HepG2 (cell line): ENCODE data around the gene SPATC1L. TPM values are rescaled to one million over a fixed set of nuclear protein-coding genes. Genes with fewer than 3 reads are reported as not detected.

Experiments
- MAX ChIP-seq: IDR thresholded peaks from 2 replicates; pipeline ENCODE4 v1.6.1; 2012; ENCODE audit warnings: inconsistent platforms
- PRMT3 ChIP-seq: sonication (generic); formaldehyde crosslinking; IDR thresholded peaks from 2 replicates; pipeline ENCODE4 v1.8.1; 2022; ENCODE audit warnings: low read depth, mild to moderate bottlenecking, moderate library complexity, missing genetic modification reagents, borderline replicate concordance
- PTBP1 ChIP-seq: fragments of 200-400 bp; formaldehyde crosslinking; IDR thresholded peaks from 2 replicates; pipeline ENCODE4 v1.6.1; 2018; ENCODE audit warnings: low read length, low read depth; ENCODE audit not compliant: poor library complexity, severe bottlenecking
- RBM22 ChIP-seq: fragments of 200-400 bp; formaldehyde crosslinking; optimal IDR thresholded peaks from 2 replicates; pipeline ENCODE3; 2017; ENCODE audit warnings: mild to moderate bottlenecking, low read length, moderate library complexity
- ZNF34 ChIP-seq: sonication (generic); formaldehyde crosslinking; IDR thresholded peaks from 2 replicates; pipeline ENCODE4 v1.4.0; 2020; ENCODE audit warnings: mild to moderate bottlenecking, missing genetic modification reagents, borderline replicate concordance
- ZNF713 ChIP-seq: sonication (generic); formaldehyde crosslinking; IDR thresholded peaks from 2 replicates; pipeline ENCODE4 v1.4.0; 2020; ENCODE audit warnings: mild to moderate bottlenecking, missing genetic modification reagents
- polyA plus RNA-seq, 8 experiments: library from polyadenylated mRNA; depleted of rRNA in 3 of 8; stranded (reverse) in 7 of 8; unstranded in 1 of 8; fragments of >200 nt; fragmentation: Illumina TruSeq in 4 of 8; extraction: Trizol in 4 of 8; gene quantifications; 2 replicates each; pipeline versions ENCODE4 v1.2.1 to v1.2.3, GENCODE V29; 2011 to 2016; ENCODE audit warnings: low read depth in 4 of 8, missing spikeins in 1 of 8, mixed read lengths in 1 of 8; ENCODE audit not compliant: insufficient read depth in 1 of 8
- total RNA-seq, 5 experiments: library from RNA; depleted of rRNA; stranded (reverse); fragments of >200 nt; fragmentation: Illumina TruSeq; extraction: Trizol; gene quantifications; 2 replicates each; pipeline ENCODE4 v1.2.3, GENCODE V29; 2016; ENCODE audit warnings: low read depth in 1 of 5
- TF ChIP-seq, protein P1 (sequence below): sonication (generic); formaldehyde crosslinking; IDR thresholded peaks from 2 replicates; pipeline ENCODE4 v1.4.0; 2020; ENCODE audit warnings: mild to moderate bottlenecking, missing genetic modification reagents
- TF ChIP-seq, protein P2 (sequence below): sonication (generic); formaldehyde crosslinking; IDR thresholded peaks from 2 replicates; pipeline ENCODE4 v1.4.0; 2020; ENCODE audit warnings: missing genetic modification reagents
- TF ChIP-seq, protein P3 (sequence below), 2 experiments: fragments of 450-650 bp in 1 of 2; sonication (generic) in 1 of 2; formaldehyde crosslinking in 1 of 2; IDR thresholded peaks; 2 replicates each; pipeline versions ENCODE4 v1.6.1 to v1.8.0; 2016 to 2022; ENCODE audit warnings: antibody characterized with exemption in 1 of 2, mild to moderate bottlenecking in 1 of 2, missing genetic modification reagents in 1 of 2

Gene SPATC1L
- total and polyA plus RNA-seq, 2 of the 13 experiments (the other 11 are each of a cell fraction or from before 2014, with no cell fraction given) = 1.4 to 3.3 TPM

DNA sequence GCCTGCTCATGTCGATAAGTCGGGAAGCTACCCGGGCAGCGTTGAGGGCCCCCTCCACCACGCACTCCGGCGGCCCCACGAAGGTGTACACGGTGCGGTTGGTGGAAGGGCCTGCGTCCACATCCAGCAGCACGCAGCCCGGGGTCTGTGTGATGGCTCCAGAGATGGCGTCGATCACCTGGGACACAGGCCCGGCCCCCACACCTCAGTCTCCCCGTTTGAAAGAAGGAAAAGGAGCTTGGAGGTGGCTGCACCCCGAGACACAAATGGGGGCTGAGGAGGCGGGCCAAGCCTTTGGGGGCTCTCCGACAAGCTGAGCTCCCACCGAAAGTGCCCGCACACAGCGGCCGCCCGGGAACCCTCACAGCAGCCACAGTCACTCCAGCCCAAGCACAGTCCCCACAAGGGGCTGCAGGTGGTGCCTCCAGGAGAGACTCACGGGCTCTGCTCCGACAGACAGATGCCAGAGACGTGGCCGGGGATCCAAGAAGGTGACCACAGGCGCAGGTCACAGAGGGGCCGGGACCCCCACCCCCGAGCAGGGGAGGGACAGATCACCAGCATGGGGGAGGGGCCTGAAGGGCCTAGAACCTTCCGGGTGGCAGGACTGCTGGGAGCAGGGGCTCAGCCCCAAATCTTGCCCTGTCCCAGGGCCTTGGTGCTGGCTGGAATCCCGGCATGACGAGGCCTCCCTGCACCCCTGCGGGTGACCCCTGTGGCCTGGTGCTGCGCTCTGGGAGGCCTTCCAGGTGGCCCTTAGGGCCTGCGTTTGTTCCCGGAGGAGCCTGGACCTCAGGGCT is 29.9 kb downstream of the SPATC1L start (continued):
- TF ChIP-seq, protein P1, sequence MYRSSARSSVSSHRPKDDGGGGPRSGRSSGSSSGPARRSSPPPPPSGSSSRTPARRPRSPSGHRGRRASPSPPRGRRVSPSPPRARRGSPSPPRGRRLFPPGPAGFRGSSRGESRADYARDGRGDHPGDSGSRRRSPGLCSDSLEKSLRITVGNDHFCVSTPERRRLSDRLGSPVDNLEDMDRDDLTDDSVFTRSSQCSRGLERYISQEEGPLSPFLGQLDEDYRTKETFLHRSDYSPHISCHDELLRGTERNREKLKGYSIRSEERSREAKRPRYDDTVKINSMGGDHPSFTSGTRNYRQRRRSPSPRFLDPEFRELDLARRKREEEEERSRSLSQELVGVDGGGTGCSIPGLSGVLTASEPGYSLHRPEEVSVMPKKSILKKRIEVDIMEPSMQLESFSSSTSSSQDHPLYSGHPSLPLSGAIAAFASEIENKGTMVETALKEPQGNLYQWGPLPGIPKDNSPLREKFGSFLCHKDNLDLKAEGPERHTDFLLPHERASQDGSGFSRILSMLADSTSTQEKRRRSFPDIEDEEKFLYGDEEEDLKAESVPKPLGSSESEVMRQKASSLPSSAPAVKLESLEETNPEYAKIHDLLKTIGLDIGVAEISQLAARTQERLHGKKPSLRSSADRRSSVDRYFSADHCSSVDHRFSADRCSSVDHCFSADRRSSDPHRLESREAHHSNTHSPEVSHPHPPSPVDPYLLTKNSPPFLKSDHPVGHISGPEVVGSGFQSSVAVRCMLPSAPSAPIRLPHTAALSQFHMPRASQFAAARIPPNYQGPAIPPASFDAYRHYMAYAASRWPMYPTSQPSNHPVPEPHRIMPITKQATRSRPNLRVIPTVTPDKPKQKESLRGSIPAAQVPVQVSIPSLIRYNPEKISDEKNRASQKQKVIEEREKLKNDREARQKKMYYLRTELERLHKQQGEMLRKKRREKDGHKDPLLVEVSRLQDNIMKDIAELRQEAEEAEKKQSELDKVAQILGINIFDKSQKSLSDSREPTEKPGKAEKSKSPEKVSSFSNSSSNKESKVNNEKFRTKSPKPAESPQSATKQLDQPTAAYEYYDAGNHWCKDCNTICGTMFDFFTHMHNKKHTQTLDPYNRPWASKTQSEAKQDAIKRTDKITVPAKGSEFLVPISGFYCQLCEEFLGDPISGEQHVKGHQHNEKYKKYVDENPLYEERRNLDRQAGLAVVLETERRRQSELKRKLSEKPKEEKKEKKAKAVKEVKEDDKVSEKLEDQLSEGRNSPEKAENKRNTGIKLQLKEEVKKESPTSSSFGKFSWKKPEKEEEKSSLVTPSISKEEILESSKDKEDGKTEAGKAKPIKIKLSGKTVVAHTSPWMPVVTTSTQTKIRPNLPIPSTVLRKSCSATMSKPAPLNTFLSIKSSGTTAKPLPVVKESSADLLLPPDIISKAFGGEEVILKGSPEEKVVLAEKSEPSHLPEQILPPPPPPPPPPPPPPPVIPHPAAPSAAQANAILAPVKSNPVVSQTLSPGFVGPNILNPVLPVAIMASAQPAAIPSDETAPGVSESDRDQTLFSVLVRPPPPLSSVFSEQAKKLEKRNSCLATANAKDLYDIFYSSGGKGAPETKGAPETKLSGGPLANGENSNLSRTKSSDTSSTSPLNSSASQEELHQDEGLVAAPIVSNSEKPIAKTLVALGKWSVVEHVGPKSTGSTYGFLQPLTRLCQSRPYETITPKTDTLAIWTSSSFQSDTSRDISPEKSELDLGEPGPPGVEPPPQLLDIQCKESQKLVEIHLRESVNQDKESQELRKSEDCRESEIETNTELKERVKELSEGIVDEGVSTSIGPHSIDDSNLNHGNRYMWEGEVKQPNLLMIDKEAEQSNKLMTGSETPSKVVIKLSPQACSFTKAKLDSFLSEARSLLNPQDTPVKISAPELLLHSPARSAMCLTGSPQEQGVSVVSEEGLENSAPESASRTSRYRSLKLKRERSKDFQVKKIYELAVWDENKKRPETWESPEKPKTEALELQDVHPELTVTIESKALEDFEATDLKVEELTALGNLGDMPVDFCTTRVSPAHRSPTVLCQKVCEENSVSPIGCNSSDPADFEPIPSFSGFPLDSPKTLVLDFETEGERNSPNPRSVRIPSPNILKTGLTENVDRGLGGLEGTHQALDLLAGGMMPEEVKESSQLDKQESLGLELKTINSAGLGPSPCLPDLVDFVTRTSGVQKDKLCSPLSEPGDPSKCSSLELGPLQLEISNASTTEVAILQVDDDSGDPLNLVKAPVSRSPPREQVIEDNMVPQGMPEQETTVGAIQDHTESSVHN = no peak
- TF ChIP-seq, protein P2, sequence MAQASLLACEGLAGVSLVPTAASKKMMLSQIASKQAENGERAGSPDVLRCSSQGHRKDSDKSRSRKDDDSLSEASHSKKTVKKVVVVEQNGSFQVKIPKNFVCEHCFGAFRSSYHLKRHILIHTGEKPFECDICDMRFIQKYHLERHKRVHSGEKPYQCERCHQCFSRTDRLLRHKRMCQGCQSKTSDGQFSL (CRISPR knock-in tag) = no peak
- TF ChIP-seq, protein P3, sequence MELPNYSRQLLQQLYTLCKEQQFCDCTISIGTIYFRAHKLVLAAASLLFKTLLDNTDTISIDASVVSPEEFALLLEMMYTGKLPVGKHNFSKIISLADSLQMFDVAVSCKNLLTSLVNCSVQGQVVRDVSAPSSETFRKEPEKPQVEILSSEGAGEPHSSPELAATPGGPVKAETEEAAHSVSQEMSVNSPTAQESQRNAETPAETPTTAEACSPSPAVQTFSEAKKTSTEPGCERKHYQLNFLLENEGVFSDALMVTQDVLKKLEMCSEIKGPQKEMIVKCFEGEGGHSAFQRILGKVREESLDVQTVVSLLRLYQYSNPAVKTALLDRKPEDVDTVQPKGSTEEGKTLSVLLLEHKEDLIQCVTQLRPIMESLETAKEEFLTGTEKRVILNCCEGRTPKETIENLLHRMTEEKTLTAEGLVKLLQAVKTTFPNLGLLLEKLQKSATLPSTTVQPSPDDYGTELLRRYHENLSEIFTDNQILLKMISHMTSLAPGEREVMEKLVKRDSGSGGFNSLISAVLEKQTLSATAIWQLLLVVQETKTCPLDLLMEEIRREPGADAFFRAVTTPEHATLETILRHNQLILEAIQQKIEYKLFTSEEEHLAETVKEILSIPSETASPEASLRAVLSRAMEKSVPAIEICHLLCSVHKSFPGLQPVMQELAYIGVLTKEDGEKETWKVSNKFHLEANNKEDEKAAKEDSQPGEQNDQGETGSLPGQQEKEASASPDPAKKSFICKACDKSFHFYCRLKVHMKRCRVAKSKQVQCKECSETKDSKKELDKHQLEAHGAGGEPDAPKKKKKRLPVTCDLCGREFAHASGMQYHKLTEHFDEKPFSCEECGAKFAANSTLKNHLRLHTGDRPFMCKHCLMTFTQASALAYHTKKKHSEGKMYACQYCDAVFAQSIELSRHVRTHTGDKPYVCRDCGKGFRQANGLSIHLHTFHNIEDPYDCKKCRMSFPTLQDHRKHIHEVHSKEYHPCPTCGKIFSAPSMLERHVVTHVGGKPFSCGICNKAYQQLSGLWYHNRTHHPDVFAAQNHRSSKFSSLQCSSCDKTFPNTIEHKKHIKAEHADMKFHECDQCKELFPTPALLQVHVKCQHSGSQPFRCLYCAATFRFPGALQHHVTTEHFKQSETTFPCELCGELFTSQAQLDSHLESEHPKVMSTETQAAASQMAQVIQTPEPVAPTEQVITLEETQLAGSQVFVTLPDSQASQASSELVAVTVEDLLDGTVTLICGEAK (IDR thresholded peaks at IDR 0.05) = no peak
- TF ChIP-seq, protein P3 (CRISPR knock-in tag; IDR thresholded peaks at IDR 0.05) = peak; percentile 14; the same call in 1 of the 2 replicates
- 0 out of 2 replicates have a peak, but pooled peaks have one; percentile 34 for TF ChIP-seq ZNF713 (CRISPR knock-in tag)
- TF ChIP-seq PRMT3 (CRISPR knock-in tag) = no peak
- no peak for TF ChIP-seq RBM22
- no peak for TF ChIP-seq MAX
- no peak for TF ChIP-seq ZNF34
- no peak for TF ChIP-seq PTBP1
